ENCODE data around the gene SDK1.

DNA sequence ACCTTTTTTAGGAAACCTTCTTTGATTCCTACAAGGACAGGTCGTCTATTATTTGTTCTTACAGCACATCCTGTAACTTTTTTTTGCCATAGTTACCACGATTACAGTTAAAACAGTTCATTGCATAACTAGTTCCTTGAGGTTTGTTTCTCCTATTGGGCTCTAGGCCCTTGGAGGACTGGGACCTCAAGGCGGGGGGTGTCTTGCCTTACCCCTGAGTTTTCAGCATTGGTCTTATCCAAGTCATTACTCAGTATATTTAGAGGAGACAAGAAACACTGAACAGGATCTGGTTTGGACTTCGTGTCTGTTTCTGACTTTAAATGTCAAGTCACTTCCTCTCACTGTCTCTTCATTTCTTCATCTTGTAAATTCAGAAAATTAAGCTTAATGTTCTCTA is 369.8 kb downstream of the SDK1 start:
- TF ChIP-seq, protein P1, sequence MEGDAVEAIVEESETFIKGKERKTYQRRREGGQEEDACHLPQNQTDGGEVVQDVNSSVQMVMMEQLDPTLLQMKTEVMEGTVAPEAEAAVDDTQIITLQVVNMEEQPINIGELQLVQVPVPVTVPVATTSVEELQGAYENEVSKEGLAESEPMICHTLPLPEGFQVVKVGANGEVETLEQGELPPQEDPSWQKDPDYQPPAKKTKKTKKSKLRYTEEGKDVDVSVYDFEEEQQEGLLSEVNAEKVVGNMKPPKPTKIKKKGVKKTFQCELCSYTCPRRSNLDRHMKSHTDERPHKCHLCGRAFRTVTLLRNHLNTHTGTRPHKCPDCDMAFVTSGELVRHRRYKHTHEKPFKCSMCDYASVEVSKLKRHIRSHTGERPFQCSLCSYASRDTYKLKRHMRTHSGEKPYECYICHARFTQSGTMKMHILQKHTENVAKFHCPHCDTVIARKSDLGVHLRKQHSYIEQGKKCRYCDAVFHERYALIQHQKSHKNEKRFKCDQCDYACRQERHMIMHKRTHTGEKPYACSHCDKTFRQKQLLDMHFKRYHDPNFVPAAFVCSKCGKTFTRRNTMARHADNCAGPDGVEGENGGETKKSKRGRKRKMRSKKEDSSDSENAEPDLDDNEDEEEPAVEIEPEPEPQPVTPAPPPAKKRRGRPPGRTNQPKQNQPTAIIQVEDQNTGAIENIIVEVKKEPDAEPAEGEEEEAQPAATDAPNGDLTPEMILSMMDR (conservative IDR thresholded peaks at IDR 0.05; ENCODE audit: low read length): no peak
- TF ChIP-seq EZH2phosphoT487 (IDR thresholded peaks at IDR 0.05; ENCODE audit: borderline replicate concordance, low read depth, low read length): no peak

All from OCI-LY7 (cell line).